Upper lobe of left lung (tissue), 4 donors: ENCODE data around the gene ZNF606.

Experiments used
- CTCF ChIP-seq, 6 experiments: fragments of 450-650 bp in 4 of 6; fragments of 200-600 bp in 2 of 6; sonication (generic) in 2 of 6; IDR thresholded peaks; one replicate each; pipeline ENCODE4 v1.5.1; 2016 to 2019; ENCODE audit warnings: antibody characterized with exemption in 6 of 6
- EP300 ChIP-seq, 4 donors: sonication (generic); formaldehyde crosslinking; IDR thresholded peaks; one replicate each; pipeline ENCODE4 v1.5.1; 2017; ENCODE audit warnings: antibody characterized with exemption in 4 of 4, control low read depth in 2 of 4
- POLR2A ChIP-seq, 4 donors: fragments of 450-650 bp; IDR thresholded peaks; one replicate each; pipeline ENCODE4 v1.5.1; 2016 to 2017; ENCODE audit warnings: antibody characterized with exemption in 4 of 4, mild to moderate bottlenecking in 2 of 4
- POLR2AphosphoS5 ChIP-seq, 2 donors: sonication (generic); formaldehyde crosslinking; IDR thresholded peaks; one replicate each; pipeline ENCODE4 v1.5.1; 2017; ENCODE audit warnings: antibody characterized with exemption in 2 of 2

DNA sequence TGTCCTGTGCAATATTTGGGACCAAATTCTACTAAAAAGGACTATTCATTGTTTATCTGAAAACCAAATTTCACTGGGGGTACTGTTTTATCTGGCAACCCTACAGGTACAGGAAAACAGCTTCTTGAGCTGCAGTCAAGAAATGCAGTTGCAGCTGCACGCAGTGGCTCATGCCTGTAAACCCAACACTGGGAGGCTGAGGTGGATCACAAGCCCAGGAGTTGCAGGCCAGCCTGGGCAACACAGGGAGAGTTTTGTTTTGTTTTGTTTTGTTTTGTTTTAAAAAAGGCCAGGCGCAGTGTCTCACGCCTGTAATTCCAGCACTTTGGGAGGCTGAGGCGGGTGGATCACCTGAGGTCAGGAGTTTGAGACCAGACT is 19.7 kb upstream of the ZNF606 start:
- TF ChIP-seq CTCF (IDR thresholded peaks at IDR 0.05) (no peak), EP300 (IDR thresholded peaks at IDR 0.05) (no peak), POLR2A (IDR thresholded peaks at IDR 0.05) (no peak), POLR2AphosphoS5 (IDR thresholded peaks at IDR 0.05) (no peak)
